ENCODE measurements around the gene PLA1A. TPM values are rescaled to one million over a fixed set of nuclear protein-coding genes. Genes with fewer than 3 reads are reported as not detected.

The PLA1A gene
- polyA plus RNA-seq, 1 of the 3 experiments (the other 2 are of a cell fraction) = not detected

- Histone ChIP-seq H3K27me3 (ENCODE audit: insufficient read depth) (no peaks in the 10 kb centered on the region), H3K9me3 (no peaks in the 10 kb centered on the region), H3F3A (replicated peaks; ENCODE audit: insufficient read depth) (no peaks in the 10 kb centered on the region), H3K4me3 (ENCODE audit: low read depth in 2 of 2, low read length in 1 of 2) (no peak overlapping the region), H4K20me1 (ENCODE audit: insufficient read depth) (no peaks in the 10 kb centered on the region), H3K27ac (ENCODE audit: low read depth in 2 of 2, low read length in 1 of 2) (no peak overlapping the region), H3K36me3 (replicated peaks in 1 of 2; ENCODE audit: control insufficient read depth in 1 of 2, insufficient read depth in 2 of 2, low read length in 1 of 2) (no peaks in the 10 kb centered on the region), H3K4me1 (ENCODE audit: control insufficient read depth in 1 of 2, insufficient read depth in 2 of 2, low read depth in 1 of 2, low read length in 1 of 2) (no peaks in the 10 kb centered on the region), H3K9ac (no peak overlapping the region), H3K9me2 (no peaks in the 10 kb centered on the region), H2AFZ (ENCODE audit: low read depth) (no peak overlapping the region), H3K79me2 (ENCODE audit: insufficient read depth) (no peaks in the 10 kb centered on the region), H3K4me2 (no peak overlapping the region)
- no peak for DNase-seq
- TF ChIP-seq RCOR1 (IDR thresholded peaks at IDR 0.05; ENCODE audit: low read length) = no peak
- no peak for TF ChIP-seq JUND (IDR thresholded peaks at IDR 0.05)
- TF ChIP-seq MEF2A (IDR thresholded peaks at IDR 0.05; ENCODE audit: borderline replicate concordance, low read depth) = no peak
- TF ChIP-seq YY1 (IDR thresholded peaks at IDR 0.05; ENCODE audit: low read depth) = no peak
- ChIA-PET POLR2A (no interaction called here), CTCF (no interaction called here)
- 85% methylated on average over 2 of the region's 4 CpGs for WGBS (ENCODE audit: low lambda C conversion rate)
Measured at GRCh38 chr3:119569156-119569555, 28.5 kb upstream of the PLA1A start.

DNA sequence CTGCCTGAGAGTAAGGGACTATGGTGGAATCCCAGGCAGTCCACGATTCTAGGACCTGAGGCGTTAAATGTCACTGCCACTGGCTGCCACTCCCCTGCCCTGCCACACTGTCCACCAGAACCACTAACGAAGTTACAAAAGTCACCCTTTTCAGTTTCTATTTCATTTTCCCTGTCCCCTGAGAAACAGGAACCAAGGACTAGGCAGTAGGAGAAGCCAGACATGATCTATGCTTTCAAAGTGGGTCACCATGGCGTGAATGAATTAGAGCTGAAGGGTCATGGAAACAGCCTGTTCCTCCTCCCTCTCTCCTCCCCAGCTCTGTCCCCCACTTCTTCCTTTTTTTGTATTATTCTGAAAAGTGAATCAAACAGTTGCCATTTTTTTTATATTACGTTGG is 27.5 kb upstream of the PLA1A start:
- Histone ChIP-seq H3K27me3 (ENCODE audit: insufficient read depth) (no peaks in the 10 kb centered on the region), H3K27ac (ENCODE audit: low read depth in 2 of 2, low read length in 1 of 2) (no peak overlapping the region), H3K9me2 (no peaks in the 10 kb centered on the region), H3K4me2 (no peak overlapping the region), H3K9me3 (no peaks in the 10 kb centered on the region), H4K20me1 (ENCODE audit: insufficient read depth) (no peaks in the 10 kb centered on the region), H3K9ac (no peak overlapping the region), H3K4me3 (ENCODE audit: low read depth in 2 of 2, low read length in 1 of 2) (no peak overlapping the region), H3K36me3 (replicated peaks in 1 of 2; ENCODE audit: control insufficient read depth in 1 of 2, insufficient read depth in 2 of 2, low read length in 1 of 2) (no peaks in the 10 kb centered on the region), H2AFZ (ENCODE audit: low read depth) (no peak overlapping the region), H3K79me2 (ENCODE audit: insufficient read depth) (no peaks in the 10 kb centered on the region), H3K4me1 (ENCODE audit: control insufficient read depth in 1 of 2, insufficient read depth in 2 of 2, low read depth in 1 of 2, low read length in 1 of 2) (no peaks in the 10 kb centered on the region), H3F3A (replicated peaks; ENCODE audit: insufficient read depth) (no peaks in the 10 kb centered on the region)
- TF ChIP-seq RAD21 (IDR thresholded peaks at IDR 0.05; ENCODE audit: low read length) (no peak), PBX3 (IDR thresholded peaks at IDR 0.05) (no peak)
- 80% methylated on average over 5 of the region's 5 CpGs for WGBS (ENCODE audit: low lambda C conversion rate)
- ChIA-PET POLR2A (no interaction called here), CTCF (interaction anchor here (1.4 kb wide), 1 partner anchor 111 kb away, joined by 3 read pairs; no protein-coding TSS in a partner anchor)
- DNase-seq = no peak

DNA sequence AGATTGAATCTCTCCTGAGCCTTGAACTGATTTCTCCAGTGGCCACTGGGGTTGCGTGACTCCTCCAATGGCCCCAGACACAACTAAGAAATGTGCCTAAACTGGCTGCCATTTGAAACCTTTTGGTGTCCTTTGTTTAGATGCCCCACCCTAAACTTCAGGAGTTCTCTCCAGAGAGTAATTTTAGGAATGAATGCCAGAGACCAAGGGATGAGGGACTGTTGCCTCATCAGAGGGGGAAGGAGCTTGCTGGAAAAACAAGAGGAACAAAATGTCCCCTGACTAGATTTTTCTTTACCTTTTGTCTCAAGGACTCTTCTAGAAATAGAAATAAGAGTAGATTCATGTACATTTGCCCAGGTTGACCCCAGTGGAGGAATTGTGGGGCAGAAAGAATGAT is 26.5 kb upstream of the PLA1A start:
- ChIA-PET CTCF (no interaction called here), POLR2A (no interaction called here)
- H3K36me3 ChIP-seq (replicated peaks in 1 of 2; ENCODE audit: control insufficient read depth in 1 of 2, insufficient read depth in 2 of 2, low read length in 1 of 2) = no peaks in the 10 kb centered on the region
- H3K9ac ChIP-seq = no peak overlapping the region
- no peaks in the 10 kb centered on the region for H3F3A ChIP-seq (replicated peaks; ENCODE audit: insufficient read depth)
- no peaks in the 10 kb centered on the region for H3K9me2 ChIP-seq
- no peak overlapping the region for H3K27ac ChIP-seq (ENCODE audit: low read depth in 2 of 2, low read length in 1 of 2)
- H3K4me3 ChIP-seq (ENCODE audit: low read depth in 2 of 2, low read length in 1 of 2) = no peak overlapping the region
- H3K4me1 ChIP-seq (ENCODE audit: control insufficient read depth in 1 of 2, insufficient read depth in 2 of 2, low read depth in 1 of 2, low read length in 1 of 2) = no peaks in the 10 kb centered on the region
- 100% methylated on average over 1 of the region's 1 CpG for WGBS (ENCODE audit: low lambda C conversion rate)
- no peak overlapping the region for H2AFZ ChIP-seq (ENCODE audit: low read depth)
- no peak for DNase-seq
- no peaks in the 10 kb centered on the region for H3K27me3 ChIP-seq (ENCODE audit: insufficient read depth)
- no peak overlapping the region for H3K4me2 ChIP-seq
- no peaks in the 10 kb centered on the region for H3K79me2 ChIP-seq (ENCODE audit: insufficient read depth)
- H3K9me3 ChIP-seq = no peaks in the 10 kb centered on the region
- no peaks in the 10 kb centered on the region for H4K20me1 ChIP-seq (ENCODE audit: insufficient read depth)
- TF ChIP-seq EP300 (IDR thresholded peaks at IDR 0.05; ENCODE audit: borderline replicate concordance in 1 of 2, low read depth in 1 of 2, low read length in 1 of 2) = no peak
- TF ChIP-seq IRF3 (IDR thresholded peaks at IDR 0.05; ENCODE audit: low read depth, low read length) = no peak
- no peak for TF ChIP-seq FOSL2 (IDR thresholded peaks at IDR 0.05; ENCODE audit: borderline replicate concordance, low read depth)
- no peak for TF ChIP-seq NRF1 (IDR thresholded peaks at IDR 0.05; ENCODE audit: low read depth, low read length)
- no peak for TF ChIP-seq POLR2AphosphoS5 (IDR thresholded peaks at IDR 0.05; ENCODE audit: low read depth, low read length)
- TF ChIP-seq GABPA (IDR thresholded peaks at IDR 0.05; ENCODE audit: low read depth) = no peak
- no peak for TF ChIP-seq GATA2 (CRISPR knock-in tag; IDR thresholded peaks at IDR 0.05)
- no peak for TF ChIP-seq CTCF (IDR thresholded peaks at IDR 0.05)
- TF ChIP-seq, protein P1, sequence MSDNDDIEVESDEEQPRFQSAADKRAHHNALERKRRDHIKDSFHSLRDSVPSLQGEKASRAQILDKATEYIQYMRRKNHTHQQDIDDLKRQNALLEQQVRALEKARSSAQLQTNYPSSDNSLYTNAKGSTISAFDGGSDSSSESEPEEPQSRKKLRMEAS (IDR thresholded peaks at IDR 0.05; ENCODE audit: low read depth) = no peak
- no peak for TF ChIP-seq RFX5 (IDR thresholded peaks at IDR 0.05; ENCODE audit: low read length)
- TF ChIP-seq RCOR1 (IDR thresholded peaks at IDR 0.05; ENCODE audit: low read length) = no peak
